ENCODE data around the gene UBXN7.

DNA sequence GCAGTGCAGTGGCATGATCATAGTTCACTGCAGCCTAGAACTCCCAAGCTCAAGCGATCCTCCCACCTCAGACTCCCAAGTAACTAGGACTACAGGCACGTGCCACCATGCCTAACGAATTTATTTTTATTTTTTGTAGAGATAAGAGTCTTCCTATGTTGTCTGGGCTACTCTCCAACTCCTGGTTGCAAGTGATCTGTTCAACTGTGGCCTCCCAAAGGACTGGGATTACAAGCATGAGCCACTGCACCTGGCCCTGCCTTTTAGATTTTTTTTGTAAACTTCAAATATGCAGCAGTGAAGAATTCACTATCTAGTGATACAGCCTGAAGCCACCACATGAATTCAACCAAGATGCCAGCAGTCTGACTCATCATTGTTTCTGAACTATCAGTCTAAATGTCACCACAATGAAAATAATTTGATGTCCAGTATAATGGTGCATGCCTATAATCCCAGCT, 32.7 kb downstream of the UBXN7 start:
- TF ChIP-seq NFRKB (IDR thresholded peaks at IDR 0.05) (no peak), SUZ12 (IDR thresholded peaks at IDR 0.05) (no peak), FOXM1 (IDR thresholded peaks at IDR 0.05; ENCODE audit: borderline replicate concordance) (no peak), ZNF384 (IDR thresholded peaks at IDR 0.05) (no peak), SP1 (IDR thresholded peaks at IDR 0.05) (no peak), BHLHE40 (IDR thresholded peaks at IDR 0.05; ENCODE audit: borderline replicate concordance) (no peak)
- TF ChIP-seq, protein P1, sequence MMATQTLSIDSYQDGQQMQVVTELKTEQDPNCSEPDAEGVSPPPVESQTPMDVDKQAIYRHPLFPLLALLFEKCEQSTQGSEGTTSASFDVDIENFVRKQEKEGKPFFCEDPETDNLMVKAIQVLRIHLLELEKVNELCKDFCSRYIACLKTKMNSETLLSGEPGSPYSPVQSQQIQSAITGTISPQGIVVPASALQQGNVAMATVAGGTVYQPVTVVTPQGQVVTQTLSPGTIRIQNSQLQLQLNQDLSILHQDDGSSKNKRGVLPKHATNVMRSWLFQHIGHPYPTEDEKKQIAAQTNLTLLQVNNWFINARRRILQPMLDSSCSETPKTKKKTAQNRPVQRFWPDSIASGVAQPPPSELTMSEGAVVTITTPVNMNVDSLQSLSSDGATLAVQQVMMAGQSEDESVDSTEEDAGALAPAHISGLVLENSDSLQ (IDR thresholded peaks at IDR 0.05): no peak
